ENCODE results near the gene MED10. TPM values are rescaled to one million over a fixed set of nuclear protein-coding genes. Genes with fewer than 3 reads are reported as not detected.

Gene MED10
- total RNA-seq, 1 donor from 2014 or later, result 27.1 TPM

DNA sequence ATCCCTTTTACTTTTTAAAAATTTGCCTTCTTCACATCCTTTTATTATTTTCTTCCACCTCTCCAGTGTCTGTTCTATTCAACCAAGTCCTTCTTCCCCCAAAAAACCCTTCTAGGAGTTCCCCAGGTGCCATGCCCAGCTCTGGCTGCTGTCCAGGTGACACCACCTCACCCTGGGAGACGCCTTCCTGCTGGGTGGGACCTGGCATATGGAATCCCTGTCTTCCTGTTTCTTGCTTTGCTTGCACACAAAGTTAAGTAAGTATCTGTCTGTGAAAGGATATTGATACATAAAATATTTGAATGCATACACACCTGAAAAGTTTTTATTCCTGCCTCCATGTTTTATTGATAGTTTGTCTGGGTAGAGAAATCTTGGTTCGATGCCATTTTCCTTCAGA is 23.1 kb upstream of the MED10 start:
- Mint-ChIP-seq H3K4me1 (ENCODE audit: low read depth) (no peaks in the 10 kb centered on the region), H3K9me3 (ENCODE audit: low read depth) (peaks cover 3% of the 10 kb centered on the region), H3K27ac (no peak overlapping the region), H3K27me3 (peaks cover 13% of the 10 kb centered on the region), H3K4me3 (ENCODE audit: low read depth) (no peak overlapping the region), H3K36me3 (ENCODE audit: insufficient read depth) (no peaks in the 10 kb centered on the region)
- no peak for DNase-seq (ENCODE audit: low spot score, unreplicated experiment)
- TF ChIP-seq, protein P1, sequence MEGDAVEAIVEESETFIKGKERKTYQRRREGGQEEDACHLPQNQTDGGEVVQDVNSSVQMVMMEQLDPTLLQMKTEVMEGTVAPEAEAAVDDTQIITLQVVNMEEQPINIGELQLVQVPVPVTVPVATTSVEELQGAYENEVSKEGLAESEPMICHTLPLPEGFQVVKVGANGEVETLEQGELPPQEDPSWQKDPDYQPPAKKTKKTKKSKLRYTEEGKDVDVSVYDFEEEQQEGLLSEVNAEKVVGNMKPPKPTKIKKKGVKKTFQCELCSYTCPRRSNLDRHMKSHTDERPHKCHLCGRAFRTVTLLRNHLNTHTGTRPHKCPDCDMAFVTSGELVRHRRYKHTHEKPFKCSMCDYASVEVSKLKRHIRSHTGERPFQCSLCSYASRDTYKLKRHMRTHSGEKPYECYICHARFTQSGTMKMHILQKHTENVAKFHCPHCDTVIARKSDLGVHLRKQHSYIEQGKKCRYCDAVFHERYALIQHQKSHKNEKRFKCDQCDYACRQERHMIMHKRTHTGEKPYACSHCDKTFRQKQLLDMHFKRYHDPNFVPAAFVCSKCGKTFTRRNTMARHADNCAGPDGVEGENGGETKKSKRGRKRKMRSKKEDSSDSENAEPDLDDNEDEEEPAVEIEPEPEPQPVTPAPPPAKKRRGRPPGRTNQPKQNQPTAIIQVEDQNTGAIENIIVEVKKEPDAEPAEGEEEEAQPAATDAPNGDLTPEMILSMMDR (IDR thresholded peaks at IDR 0.05; ENCODE audit: unreplicated experiment), result no peak

DNA sequence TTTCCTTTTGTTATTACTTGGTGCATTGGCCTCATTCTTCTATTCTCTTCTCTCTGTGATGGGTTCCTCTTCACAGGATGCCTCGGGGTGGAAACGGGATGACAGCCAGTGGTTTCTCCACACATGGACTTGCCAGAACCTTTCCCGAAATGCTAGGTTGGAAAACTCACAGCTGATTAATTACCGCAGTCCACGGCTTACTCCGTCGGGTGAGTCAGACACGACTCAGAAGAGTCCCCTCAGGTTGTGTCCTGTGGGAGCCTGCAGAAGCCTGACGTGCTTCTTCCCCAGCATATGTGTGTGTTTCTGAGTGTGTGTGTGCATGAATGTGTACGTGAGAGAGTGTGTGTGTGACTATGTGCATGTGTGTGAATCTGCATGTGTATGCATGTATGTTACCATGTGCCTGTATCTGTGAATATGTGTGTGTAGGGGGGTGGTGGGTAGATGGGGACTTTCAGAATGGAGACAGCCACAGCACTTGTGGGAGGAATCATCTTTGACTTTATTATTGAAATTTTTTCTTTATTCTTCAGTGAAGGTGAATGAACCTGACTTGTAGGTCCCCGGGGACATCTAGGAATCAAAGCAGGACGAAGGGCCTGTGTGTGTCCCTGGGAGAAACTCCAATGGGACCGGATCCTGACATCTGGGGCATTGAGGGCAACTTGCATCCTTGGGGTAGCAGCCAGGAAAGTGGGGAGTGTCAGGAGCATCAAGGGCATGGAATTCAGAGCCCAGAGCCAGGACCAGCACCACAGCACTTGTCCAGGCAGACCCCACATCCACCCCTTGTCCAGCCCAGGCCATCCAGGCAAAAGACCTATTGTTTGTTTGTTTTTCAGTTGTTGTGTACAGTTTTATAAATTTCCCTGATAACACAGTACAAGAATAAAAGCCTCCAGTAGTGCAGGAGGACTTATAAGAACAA is 21.9 kb upstream of the MED10 start:
- no peak for DNase-seq (ENCODE audit: low spot score, unreplicated experiment)
- H3K9me3 Mint-ChIP-seq (ENCODE audit: low read depth), result peaks cover 3% of the 10 kb centered on the region

DNA sequence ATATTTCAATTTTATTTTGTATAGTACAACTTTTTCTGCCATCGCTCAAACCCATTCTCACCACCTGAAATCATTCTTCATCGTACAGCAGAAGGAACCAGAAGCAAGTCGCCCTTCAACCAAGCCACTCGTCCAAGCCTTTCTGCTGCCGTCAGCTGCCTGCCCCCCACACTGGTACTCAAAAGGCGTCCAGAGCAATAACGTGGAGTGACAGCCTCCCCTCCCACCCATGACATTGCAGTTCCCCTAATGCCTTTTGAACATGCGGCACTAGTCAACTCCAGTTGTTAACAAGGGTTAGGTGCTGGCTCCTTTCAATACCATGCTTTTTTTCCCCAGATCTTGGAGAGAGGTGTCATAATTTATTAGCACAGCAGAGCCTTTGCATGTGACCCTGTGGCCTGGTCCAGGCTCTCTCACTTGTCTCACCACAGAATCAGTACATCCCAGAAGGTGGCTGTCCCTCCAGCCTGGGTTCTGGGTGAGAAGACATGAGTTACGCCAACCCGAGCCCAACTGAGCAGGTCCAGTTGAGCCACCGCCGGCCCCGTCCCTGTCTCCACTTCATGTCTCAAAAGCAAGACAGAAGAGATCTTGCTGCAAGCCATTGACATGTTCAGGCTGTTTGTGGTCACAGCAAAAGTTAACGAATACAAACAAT is 20.4 kb upstream of the MED10 start:
- TF ChIP-seq, protein P1 (IDR thresholded peaks at IDR 0.05; ENCODE audit: unreplicated experiment), result no peak
- H3K27me3 Mint-ChIP-seq, result peaks cover 18% of the 10 kb centered on the region
- H3K36me3 Mint-ChIP-seq (ENCODE audit: insufficient read depth), result no peaks in the 10 kb centered on the region
- H3K4me1 Mint-ChIP-seq (ENCODE audit: low read depth), result no peaks in the 10 kb centered on the region
- H3K27ac Mint-ChIP-seq, result no peak overlapping the region
- peaks cover 3% of the 10 kb centered on the region for H3K9me3 Mint-ChIP-seq (ENCODE audit: low read depth)
- no peak overlapping the region for H3K4me3 Mint-ChIP-seq (ENCODE audit: low read depth)
- no peak for DNase-seq (ENCODE audit: low spot score, unreplicated experiment)

More for the DNA sequence above, 21.9 kb upstream of the MED10 start:
- H3K27me3 Mint-ChIP-seq, result peaks cover 17% of the 10 kb centered on the region
- H3K4me3 Mint-ChIP-seq (ENCODE audit: low read depth), result no peak overlapping the region
- H3K27ac Mint-ChIP-seq, result no peak overlapping the region
- TF ChIP-seq, protein P1 (IDR thresholded peaks at IDR 0.05; ENCODE audit: unreplicated experiment), result no peak
- no peaks in the 10 kb centered on the region for H3K4me1 Mint-ChIP-seq (ENCODE audit: low read depth)
- H3K36me3 Mint-ChIP-seq (ENCODE audit: insufficient read depth), result no peaks in the 10 kb centered on the region

DNA sequence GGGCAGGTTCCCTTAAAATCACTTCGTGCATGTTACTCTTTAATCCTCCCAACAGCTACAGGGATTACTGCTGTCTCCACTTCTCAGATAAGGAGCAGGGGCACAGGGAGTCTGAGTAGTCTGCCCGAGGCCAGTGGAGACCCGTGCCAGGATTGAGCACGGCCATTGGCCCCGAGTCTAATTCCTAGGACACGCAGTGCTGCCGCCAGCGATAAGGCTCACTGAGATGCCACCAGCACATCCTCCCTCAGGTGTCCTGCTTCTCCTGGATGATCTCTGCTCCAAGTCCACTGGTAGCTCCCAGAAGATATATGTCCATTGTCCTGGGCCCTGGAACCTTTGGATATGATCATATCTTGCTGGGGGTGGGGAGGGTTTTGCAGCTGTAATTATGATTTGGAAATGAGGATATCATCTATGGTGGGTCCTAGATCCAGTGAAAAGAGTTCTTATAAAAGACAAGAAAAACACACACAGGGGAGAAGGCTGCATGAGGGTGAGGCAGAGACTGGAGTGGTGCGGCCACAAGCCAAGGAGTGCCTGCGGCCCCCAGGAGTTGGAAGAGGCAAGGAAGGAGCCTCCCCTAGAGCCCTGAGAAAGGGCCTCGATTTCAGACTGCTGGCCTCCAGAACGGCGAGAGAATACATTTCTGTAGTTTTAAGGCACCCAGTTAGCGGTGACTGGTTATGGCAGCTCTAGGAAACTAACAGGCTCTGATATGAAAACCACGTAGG is 19.4 kb upstream of the MED10 start:
- TF ChIP-seq, protein P1 (IDR thresholded peaks at IDR 0.05; ENCODE audit: unreplicated experiment), result no peak

More for the DNA sequence above, 19.4 kb upstream of the MED10 start:
- H3K27me3 Mint-ChIP-seq, result peaks cover 23% of the 10 kb centered on the region
- no peaks in the 10 kb centered on the region for H3K36me3 Mint-ChIP-seq (ENCODE audit: insufficient read depth)
- H3K4me1 Mint-ChIP-seq (ENCODE audit: low read depth), result no peaks in the 10 kb centered on the region
- DNase-seq (ENCODE audit: low spot score, unreplicated experiment), result no peak
- peaks cover 3% of the 10 kb centered on the region for H3K9me3 Mint-ChIP-seq (ENCODE audit: low read depth)
- H3K4me3 Mint-ChIP-seq (ENCODE audit: low read depth), result no peak overlapping the region
- H3K27ac Mint-ChIP-seq, result no peak overlapping the region
